Neuron (in vitro differentiated cells): ENCODE results near the gene RNF7.

Source experiments
- H2AFZ ChIP-seq: one replicate; pipeline ENCODE4 v1.6.1; 2013; ENCODE audit warnings: low read depth, mild to moderate bottlenecking, inconsistent platforms, low read length, moderate library complexity
- H3K27me3 ChIP-seq: one replicate; pipeline ENCODE4 v1.6.1; 2013; ENCODE audit warnings: low read length; ENCODE audit not compliant: insufficient read depth
- H3K36me3 ChIP-seq: one replicate; pipeline ENCODE4 v1.6.1; 2013; ENCODE audit warnings: low read length; ENCODE audit not compliant: insufficient read depth
- H3K4me1 ChIP-seq: one replicate; pipeline ENCODE4 v1.6.1; 2013; ENCODE audit warnings: low read length; ENCODE audit not compliant: insufficient read depth
- H3K4me3 ChIP-seq: 2 replicates; pipeline ENCODE4 v1.5.1; 2013; ENCODE audit warnings: mild to moderate bottlenecking, low read length, moderate library complexity
- H3K9me3 ChIP-seq: one replicate; pipeline ENCODE4 v1.6.1; 2013; ENCODE audit warnings: low read length

The RNF7 gene

DNA sequence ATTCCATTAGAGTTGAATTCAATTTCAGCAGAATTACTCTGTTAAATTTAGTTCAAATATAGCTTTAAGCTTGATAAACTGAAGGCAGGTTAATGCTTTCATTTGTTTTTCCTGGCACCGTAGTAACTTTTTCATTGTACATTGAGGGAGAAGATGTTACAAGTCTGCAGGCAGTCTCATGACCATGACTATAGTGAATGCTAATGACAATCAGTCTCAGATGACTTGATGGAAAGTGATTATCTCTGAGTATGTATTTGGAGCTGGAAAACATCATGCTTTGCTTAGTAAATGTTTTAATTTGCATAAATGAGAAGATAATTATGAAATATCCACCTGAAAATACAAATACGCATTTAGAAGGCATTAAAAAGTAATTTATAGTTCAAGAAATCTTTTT lies 16.0 kb upstream of the RNF7 start:
- Histone ChIP-seq H3K4me1 (peaks cover 3% of the 10 kb centered on the region), H2AFZ (no peak overlapping the region), H3K4me3 (no peak overlapping the region), H3K9me3 (no peaks in the 10 kb centered on the region), H3K36me3 (no peaks in the 10 kb centered on the region), H3K27me3 (no peaks in the 10 kb centered on the region)

DNA sequence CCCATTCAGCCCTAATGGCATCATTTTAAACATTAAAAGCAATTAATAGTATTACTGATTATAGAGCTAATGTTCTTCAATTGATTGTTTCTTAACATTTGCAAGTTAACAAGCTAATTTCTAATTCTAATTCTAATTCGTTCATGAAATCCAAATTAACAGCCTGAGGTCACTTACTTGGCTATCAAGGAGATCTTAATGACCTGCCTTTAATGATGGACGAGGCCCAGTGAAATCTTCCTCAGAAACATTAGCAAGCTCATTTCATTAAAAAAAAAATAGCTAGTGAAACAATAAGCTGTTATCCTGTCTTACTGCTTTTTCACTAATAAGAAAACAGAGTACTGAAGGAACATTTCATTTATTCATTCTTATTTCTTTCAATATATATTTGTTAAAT lies 15.4 kb upstream of the RNF7 start:
- no peak overlapping the region for H2AFZ ChIP-seq
- H3K4me3 ChIP-seq, result no peak overlapping the region
- peaks cover 3% of the 10 kb centered on the region for H3K4me1 ChIP-seq
- H3K36me3 ChIP-seq, result no peaks in the 10 kb centered on the region
- H3K27me3 ChIP-seq, result no peaks in the 10 kb centered on the region
- H3K9me3 ChIP-seq, result no peaks in the 10 kb centered on the region

DNA sequence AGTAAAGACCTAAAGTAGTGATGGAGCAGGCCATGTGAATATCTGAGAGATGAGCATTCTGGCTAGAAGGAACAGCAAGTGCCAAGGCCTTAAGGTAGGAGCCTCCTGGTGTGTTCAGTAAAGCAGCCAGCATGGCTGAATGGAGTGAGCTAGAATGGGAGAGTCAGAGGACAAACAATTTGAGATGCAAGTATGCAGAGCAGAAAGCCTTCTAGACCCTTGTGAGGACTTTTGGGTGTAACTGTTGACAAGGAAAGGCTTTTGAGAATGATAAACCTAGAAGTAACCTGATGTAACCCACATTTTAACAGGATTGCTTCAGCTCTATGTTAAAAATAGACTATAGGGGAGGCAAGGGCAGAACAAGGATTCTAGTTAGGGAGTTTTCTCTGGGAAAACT lies 14.8 kb upstream of the RNF7 start:
- no peaks in the 10 kb centered on the region for H3K36me3 ChIP-seq
- H2AFZ ChIP-seq, result no peak overlapping the region
- H3K4me1 ChIP-seq, result peaks cover 3% of the 10 kb centered on the region
- H3K9me3 ChIP-seq, result no peaks in the 10 kb centered on the region
- H3K4me3 ChIP-seq, result no peak overlapping the region
- no peaks in the 10 kb centered on the region for H3K27me3 ChIP-seq

DNA sequence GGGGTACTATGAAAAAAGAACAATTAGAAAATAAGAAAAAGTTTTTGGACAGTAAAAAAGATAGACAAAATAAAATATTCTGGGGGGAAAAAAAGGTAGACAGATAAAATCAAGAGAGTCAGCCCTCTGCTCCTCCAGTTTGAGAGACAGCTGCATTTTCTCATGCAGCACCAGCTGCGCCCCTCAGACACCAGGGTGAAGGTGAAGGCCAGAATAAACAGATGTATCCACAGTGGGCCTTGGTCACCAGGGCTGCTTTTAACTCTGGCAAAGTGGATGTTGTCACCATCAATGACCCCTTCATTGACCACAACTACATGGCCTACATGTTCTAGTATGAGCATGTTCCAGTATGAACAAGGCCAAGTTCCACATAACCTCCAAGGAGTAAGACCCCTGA lies 13.9 kb upstream of the RNF7 start:
- peaks cover 4% of the 10 kb centered on the region for H3K27me3 ChIP-seq
- peaks cover 3% of the 10 kb centered on the region for H3K4me1 ChIP-seq
- H3K4me3 ChIP-seq, result no peak overlapping the region
- no peak overlapping the region for H2AFZ ChIP-seq
- H3K36me3 ChIP-seq, result no peaks in the 10 kb centered on the region
- no peaks in the 10 kb centered on the region for H3K9me3 ChIP-seq

DNA sequence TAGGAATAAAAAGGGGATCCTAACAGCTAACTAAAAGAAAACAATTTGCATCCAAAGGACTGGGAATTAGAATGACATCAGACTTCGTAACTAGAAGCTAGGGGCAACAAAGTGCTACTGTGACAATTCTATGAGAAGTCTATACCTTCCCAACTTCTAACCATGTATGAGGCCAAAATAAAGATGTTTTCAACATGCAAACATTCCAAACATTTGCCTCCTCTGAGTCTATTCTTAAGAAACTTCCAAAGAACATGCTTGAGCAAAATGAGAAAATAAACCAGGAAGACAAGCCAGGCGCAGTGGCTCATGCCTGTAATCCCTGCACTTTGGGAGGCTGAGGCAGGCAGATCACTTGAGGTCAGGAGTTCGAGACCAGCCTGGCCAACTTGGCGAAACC lies 13.1 kb upstream of the RNF7 start:
- no peak overlapping the region for H2AFZ ChIP-seq
- H3K4me1 ChIP-seq, result peaks cover 3% of the 10 kb centered on the region
- no peak overlapping the region for H3K4me3 ChIP-seq
- H3K27me3 ChIP-seq, result peaks cover 4% of the 10 kb centered on the region
- H3K36me3 ChIP-seq, result no peaks in the 10 kb centered on the region
- H3K9me3 ChIP-seq, result no peaks in the 10 kb centered on the region

DNA sequence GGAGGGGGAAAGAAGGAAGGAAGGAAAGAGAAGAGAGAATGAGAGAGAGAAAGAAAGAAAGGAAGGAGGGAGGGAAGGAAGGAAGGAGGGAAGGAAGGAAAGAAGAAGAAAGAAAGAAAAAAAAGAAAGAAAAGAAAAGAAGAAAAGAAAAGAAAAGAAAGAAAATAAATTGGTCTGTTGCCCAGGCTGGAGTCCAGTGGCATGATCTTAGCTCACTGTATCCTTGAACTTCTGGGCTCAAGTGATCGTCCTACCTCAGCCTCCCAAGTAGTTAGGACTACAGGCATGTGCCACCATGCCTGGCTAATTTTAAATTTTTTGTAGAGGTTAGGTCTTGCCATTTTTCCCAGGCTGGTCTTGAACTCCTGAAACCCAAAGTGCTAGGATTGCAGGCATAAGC lies 11.6 kb upstream of the RNF7 start:
- Histone ChIP-seq H3K27me3 (peaks cover 4% of the 10 kb centered on the region), H2AFZ (no peak overlapping the region), H3K9me3 (no peaks in the 10 kb centered on the region), H3K4me1 (peaks cover 2% of the 10 kb centered on the region), H3K36me3 (no peaks in the 10 kb centered on the region), H3K4me3 (no peak overlapping the region)

DNA sequence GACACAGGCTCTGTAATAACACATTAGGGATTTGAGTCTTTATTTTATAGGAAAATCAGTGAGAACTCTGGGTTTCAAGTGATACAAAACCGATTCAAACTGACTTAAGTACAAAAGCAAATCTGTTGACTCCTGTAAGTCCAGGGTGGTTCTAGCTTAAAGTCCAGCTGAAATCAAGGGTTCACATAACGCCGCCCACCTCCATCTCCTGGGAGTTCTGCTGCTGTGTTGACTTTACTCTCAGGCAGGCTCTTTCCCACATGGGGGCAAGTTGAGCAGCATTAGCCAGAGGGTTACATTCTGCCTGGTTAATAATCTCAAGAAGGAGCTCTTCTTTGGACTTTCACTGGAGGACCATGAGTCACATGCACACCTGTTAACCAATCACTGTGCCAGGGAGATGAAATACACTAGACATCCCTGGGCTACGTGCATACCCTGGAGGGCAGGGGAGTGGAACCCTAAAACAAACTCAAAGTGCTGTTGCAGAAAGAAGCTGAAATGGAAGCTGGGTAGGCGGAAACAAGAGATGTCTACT lies 9.7 kb upstream of the RNF7 start:
- H2AFZ ChIP-seq, result no peak overlapping the region
- H3K4me1 ChIP-seq, result no peaks in the 10 kb centered on the region
- H3K9me3 ChIP-seq, result no peaks in the 10 kb centered on the region
- peaks cover 4% of the 10 kb centered on the region for H3K27me3 ChIP-seq
- no peaks in the 10 kb centered on the region for H3K36me3 ChIP-seq
- no peak overlapping the region for H3K4me3 ChIP-seq

DNA sequence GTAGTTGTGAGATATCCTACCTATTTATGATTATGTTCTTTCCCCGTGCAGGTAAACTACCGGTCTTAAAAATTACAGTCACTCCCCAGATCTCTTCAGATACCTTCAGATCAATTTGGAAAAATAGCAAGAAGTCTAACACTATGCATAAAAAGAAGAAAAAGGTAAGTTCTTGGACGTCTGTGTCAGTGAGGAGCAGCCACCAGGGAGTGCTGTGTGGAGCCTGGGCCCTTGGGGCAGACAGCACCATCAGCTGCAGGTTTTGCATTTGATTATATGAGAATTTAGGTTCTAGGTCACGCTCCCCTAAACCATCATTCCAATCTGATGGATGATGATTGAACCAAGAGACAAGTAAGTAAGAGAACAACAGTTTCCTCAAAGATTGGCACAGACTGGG lies 8.9 kb upstream of the RNF7 start:
- H3K27me3 ChIP-seq, result peaks cover 4% of the 10 kb centered on the region
- no peak overlapping the region for H2AFZ ChIP-seq
- H3K4me3 ChIP-seq, result no peak overlapping the region
- H3K9me3 ChIP-seq, result no peaks in the 10 kb centered on the region
- H3K4me1 ChIP-seq, result no peaks in the 10 kb centered on the region
- no peaks in the 10 kb centered on the region for H3K36me3 ChIP-seq

DNA sequence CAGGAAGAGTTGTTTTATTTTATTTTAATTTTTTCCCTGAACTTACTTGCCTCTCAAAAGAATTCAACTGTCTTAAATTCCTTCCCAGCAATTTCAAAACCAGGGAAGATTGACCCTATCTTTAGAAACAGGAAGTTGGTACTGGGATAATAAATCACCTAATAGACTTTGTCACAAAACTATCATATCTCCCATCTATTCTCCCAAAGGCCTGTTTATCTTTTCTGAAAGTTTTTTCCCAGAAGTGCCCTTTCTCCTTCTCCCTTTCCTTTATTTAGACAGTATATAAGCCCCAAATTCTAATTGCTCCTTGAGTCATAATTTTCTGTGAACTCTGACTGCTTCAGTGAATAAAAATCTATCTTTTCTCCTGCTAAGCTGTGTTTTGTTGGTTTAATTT lies 2.9 kb upstream of the RNF7 start:
- H3K36me3 ChIP-seq, result no peaks in the 10 kb centered on the region
- no peaks in the 10 kb centered on the region for H3K9me3 ChIP-seq
- peaks cover 8% of the 10 kb centered on the region for H3K4me1 ChIP-seq

DNA sequence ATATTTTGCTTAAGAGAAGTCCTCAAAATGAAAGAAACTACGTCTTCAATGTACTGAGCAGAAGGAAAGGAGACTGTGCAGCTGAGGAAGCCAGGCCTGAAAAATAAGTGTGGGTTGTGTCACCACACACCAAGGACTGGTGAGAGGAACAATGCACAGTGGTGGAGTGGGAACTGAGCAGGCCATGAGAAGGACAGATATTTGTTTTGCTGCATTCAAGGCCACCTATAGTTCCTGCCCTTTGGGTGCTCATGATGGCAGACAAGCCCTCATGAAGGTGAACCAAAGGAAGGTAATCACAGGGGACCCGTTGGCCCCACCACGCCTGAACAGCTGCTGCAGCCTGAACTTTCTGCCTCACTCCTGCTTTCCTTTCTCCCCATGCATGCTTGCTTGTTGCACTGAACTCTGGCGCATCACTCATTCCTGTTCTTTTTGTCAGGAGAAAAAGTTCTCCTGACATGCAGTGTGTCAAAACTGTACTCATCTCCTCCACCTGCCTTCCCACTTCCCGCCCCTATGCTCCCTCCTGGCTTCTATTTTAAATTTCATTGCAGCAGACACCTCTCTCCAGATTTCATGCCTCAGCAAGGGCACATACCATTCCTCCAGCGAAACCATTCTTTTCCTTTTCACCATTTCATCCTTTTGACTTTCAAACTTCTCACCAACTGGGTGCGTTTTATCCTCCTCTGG lies 2.2 kb upstream of the RNF7 start:
- Histone ChIP-seq H3K4me3 (no peak overlapping the region), H3K9me3 (no peaks in the 10 kb centered on the region), H3K36me3 (no peaks in the 10 kb centered on the region), H3K4me1 (peaks cover 14% of the 10 kb centered on the region), H2AFZ (no peak overlapping the region), H3K27me3 (no peaks in the 10 kb centered on the region)

More for the DNA sequence above, 2.9 kb upstream of the RNF7 start:
- H2AFZ ChIP-seq, result no peak overlapping the region
- no peak overlapping the region for H3K4me3 ChIP-seq
- no peaks in the 10 kb centered on the region for H3K27me3 ChIP-seq

DNA sequence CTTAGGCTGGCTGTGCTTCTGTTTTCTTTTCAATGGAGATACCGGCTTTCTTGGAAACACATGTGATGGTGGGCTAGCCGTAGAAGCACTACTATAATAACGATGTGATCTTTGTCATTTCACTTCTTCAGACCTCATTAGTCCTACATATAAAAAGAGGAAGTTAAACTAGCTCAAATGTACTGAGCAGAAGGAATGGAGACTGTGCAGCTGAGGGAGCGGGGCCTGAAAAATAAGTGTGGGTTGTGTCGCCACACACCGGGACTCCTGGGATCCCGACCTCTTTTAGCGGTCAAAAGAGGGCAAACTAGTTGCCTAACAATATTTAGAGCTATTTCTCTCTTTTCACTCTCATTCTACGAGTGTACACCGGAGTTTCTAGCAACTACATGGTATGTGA lies 1.0 kb upstream of the RNF7 start:
- no peaks in the 10 kb centered on the region for H3K9me3 ChIP-seq
- no peak overlapping the region for H3K4me3 ChIP-seq
- H3K36me3 ChIP-seq, result no peaks in the 10 kb centered on the region
- no peak overlapping the region for H2AFZ ChIP-seq
- peaks cover 18% of the 10 kb centered on the region for H3K4me1 ChIP-seq
- H3K27me3 ChIP-seq, result no peaks in the 10 kb centered on the region

DNA sequence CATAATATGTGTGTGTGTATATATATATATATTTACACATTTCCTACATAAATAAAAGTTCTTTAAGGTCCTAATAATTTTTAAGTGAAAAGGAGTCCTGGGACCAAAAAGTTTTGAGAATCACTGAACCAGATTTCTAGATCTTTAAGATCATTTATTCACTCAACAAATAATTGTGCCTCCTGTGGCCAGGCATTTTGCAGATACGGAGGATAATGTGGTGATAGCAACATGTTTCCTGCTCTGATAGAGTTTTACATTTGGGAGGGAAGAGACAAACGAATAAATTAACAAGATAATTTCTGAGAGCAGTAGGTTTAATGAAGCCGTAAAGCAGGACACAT lies 448 bp upstream of the RNF7 start:
- Histone ChIP-seq H2AFZ (peak overlapping the region; percentile 45), H3K4me1 (peaks cover 18% of the 10 kb centered on the region), H3K36me3 (peaks cover 3% of the 10 kb centered on the region), H3K4me3 (peak overlapping the region; percentile 77), H3K9me3 (no peaks in the 10 kb centered on the region), H3K27me3 (no peaks in the 10 kb centered on the region)

DNA sequence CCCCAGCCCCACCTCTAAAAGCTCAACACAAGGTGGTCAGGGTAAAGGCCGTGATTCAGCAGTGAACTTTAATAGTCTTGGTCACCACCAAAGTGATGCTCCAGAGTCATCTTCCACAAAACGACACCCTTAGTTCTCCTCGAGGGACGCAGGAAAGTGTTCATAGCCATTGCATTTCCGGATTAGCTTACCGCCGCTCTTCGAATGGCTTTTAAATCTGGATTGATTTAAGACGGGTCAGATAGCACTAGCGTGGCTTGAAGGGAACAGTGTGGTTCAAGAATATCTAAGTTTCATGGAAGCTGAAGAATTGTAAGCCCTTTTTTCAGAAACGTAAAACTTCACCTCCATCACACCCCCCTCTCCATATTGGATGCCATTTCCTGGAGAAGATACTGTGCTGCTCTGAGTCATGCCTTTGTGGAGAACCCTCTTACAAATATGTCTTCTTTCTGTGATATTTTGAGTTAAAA lies 829 bp downstream of the RNF7 start:
- peaks cover 20% of the 10 kb centered on the region for H3K4me1 ChIP-seq
- H3K9me3 ChIP-seq, result no peaks in the 10 kb centered on the region
- no peaks in the 10 kb centered on the region for H3K27me3 ChIP-seq
- peak overlapping the region; percentile 75 for H2AFZ ChIP-seq
- peaks cover 11% of the 10 kb centered on the region for H3K36me3 ChIP-seq
- peak overlapping the region; percentile 77 for H3K4me3 ChIP-seq

DNA sequence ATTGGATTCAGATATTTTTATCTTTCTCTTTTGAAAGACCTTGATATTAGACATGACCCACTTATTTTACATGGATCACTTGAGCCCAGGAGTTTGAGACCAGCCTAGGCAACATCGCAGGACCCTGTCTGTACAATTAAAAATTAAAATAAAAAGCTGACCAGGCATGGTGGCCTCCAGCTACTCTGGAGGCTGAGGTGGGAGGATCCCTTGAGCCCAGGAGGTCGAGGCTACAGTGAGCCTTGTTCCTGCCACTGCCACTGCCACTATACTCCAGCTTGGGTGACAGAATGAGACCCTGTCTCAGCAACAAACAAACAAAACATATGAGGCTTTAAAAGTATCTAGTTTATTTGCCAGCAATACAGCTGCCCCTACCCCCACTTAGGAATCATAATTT lies 1.6 kb downstream of the RNF7 start:
- Histone ChIP-seq H2AFZ (no peak overlapping the region), H3K36me3 (peaks cover 18% of the 10 kb centered on the region), H3K4me3 (peak overlapping the region; percentile 77), H3K27me3 (no peaks in the 10 kb centered on the region), H3K4me1 (peaks cover 20% of the 10 kb centered on the region), H3K9me3 (no peaks in the 10 kb centered on the region)
